ENCODE results near the gene ATP2B3. TPM values are rescaled to one million over a fixed set of nuclear protein-coding genes. Genes with fewer than 3 reads are reported as not detected.
A peak's percentile ranks its signal among the peaks of the same experiment; 100 is the strongest.

The ATP2B3 gene
- total and polyA plus RNA-seq, 9 of the 15 experiments (the other 6 are each of a cell fraction or from before 2014, with no cell fraction given): 0.04 TPM; not detected in 8

DNA sequence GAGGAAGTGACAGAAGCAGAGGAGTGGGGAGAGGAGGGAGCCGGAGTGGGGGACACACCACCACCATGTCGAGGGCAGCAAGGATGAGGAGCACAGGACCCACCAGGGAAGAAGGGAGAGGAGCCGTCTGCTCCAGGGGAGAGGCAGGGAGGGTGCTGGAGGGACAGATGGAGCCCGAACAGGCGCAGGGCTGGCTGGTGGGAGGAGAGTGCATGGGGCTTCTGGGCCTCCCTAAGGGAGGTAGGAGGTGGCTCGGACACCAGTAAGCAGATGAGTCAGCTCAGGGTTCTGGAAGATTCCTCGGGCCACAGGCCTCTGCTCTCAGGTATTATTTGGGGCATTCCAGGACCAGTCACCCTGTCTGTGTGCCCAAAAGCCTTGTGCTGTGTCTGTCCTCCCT lies 29.8 kb downstream of the ATP2B3 start:
- H3K9ac ChIP-seq (ENCODE audit: insufficient read depth in 1 of 2, low read depth in 2 of 2, low read length in 2 of 2): no peak overlapping the region
- H3K9me1 ChIP-seq (ENCODE audit: control insufficient read depth, insufficient read depth, low read length): no peaks in the 10 kb centered on the region
- H4K20me1 ChIP-seq (replicated peaks; ENCODE audit: control insufficient read depth, insufficient read depth, low read length): no peaks in the 10 kb centered on the region
- ATAC-seq (peak; percentile 57), FAIRE-seq (no peak), DNase-seq (ENCODE audit: extremely low read depth in 1 of 4, low spot score in 3 of 4) (no peak)
- no peak overlapping the region for H3K4me3 ChIP-seq
- TF ChIP-seq FOSL1 (tag; conservative IDR thresholded peaks at IDR 0.05): peak; percentile 44; the same call in 1 of the 2 replicates
- TF ChIP-seq SPI1 (IDR thresholded peaks at IDR 0.05; ENCODE audit: borderline replicate concordance, low read depth, low read length): peak; percentile 34; the same call in 1 of the 2 replicates
- peak in 1 of 2 experiments; percentile 15; a peak in 2 of 4 replicates for TF ChIP-seq NRF1 (conservative IDR thresholded peaks at IDR 0.05 in 1 of 2, IDR thresholded peaks at IDR 0.05 in 1 of 2)
- 0 out of 2 replicates have a peak, but pooled peaks have one; percentile 25 for TF ChIP-seq VEZF1 (CRISPR knock-in tag; IDR thresholded peaks at IDR 0.05)
- TF ChIP-seq MCM5 (IDR thresholded peaks at IDR 0.05; ENCODE audit: low read depth): no peak
- BruUV-seq (replicated peaks): no TSS peak
- H2AFZ ChIP-seq (ENCODE audit: low read depth, low read length): peak overlapping the region; percentile 40; the same call in 1 of the 2 replicates
- no peaks in the 10 kb centered on the region for H3K79me2 ChIP-seq (ENCODE audit: control insufficient read depth, insufficient read depth, low read length)
- ChIA-PET CTCF (ENCODE audit: low intra/inter-chr PET ratio) (no interaction called here), POLR2A (no interaction called here)
- H3K27ac ChIP-seq (ENCODE audit: extremely low read depth, low read depth, low read length): no peak overlapping the region
- intact Hi-C loops (cut with micrococcal nuclease): no loop called here
- WGBS (ENCODE audit: insufficient coverage, low coverage, missing lambda C conversion rate): 0% methylated on average over 1 of the region's 7 CpGs
- in situ Hi-C loops (cut with MboI): no loop called here
- H3K36me3 ChIP-seq (ENCODE audit: control insufficient read depth, insufficient read depth, low read length): no peaks in the 10 kb centered on the region
- peaks cover 0 to 36% of the 10 kb centered on the region in 2 experiments; a peak in 3 of 5 replicates for H3K4me1 ChIP-seq (replicated peaks in 1 of 2; ENCODE audit: control insufficient read depth in 2 of 2, insufficient read depth in 2 of 2, low read length in 2 of 2)
- H3K27me3 ChIP-seq (ENCODE audit: control insufficient read depth in 2 of 2, insufficient read depth in 2 of 2, low read length in 2 of 2): peaks cover 3 to 40% of the 10 kb centered on the region in 2 experiments; a peak in 3 of 5 replicates
- H3K9me3 ChIP-seq (replicated peaks; ENCODE audit: control insufficient read depth, insufficient read depth, low read depth, low read length): no peaks in the 10 kb centered on the region
- H3K4me2 ChIP-seq (ENCODE audit: insufficient read depth, low read length): peak overlapping the region; percentile 41; the same call in 1 of the 2 replicates

Measured in K562 (cell line).